ENCODE measurements around the gene C14orf180. TPM values are rescaled to one million over a fixed set of nuclear protein-coding genes. Genes with fewer than 3 reads are reported as not detected.

C14orf180 gene
- total RNA-seq, 2 experiments from 2014 or later: not detected

DNA sequence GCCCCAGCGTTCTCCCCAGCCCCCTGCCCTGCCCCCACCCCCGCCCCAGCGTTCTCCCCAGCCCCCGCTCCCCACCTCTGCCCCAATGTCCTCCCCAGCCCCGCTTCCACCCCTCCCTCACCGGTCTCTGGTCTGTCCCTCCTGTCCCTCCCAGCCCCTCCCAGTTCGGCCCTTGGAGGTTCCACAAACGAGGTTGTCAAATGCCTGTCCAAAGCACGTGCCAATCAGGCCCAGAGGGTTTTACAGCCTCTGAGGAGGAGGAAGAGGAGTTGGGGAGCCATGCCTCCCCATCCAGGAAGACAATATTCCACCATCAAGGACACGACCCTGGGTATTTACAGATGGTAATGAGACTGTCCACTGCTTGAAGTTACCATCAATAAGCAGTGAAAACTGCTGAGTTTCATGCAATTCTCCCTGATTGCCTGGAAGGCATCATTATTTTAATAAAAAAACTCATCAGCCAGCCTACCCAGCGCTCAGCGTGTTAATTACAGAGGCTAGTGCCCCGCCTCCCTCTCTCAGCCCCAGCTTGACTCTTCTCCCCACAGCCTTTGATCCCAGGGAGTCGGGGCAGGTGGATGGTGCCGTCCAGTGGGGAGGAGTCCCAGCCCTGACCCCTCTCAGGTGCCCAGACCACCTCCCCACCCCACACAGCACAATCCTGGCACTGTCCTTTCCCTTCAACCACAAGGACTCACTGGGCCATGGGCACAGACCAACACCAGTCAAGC is 30.6 kb upstream of the C14orf180 start:
- Histone ChIP-seq H4K20me1 (ENCODE audit: insufficient read depth, low read length) (no peaks in the 10 kb centered on the region), H3K27ac (ENCODE audit: low read depth, low read length, poor library complexity, severe bottlenecking) (no peak overlapping the region), H3K4me3 (ENCODE audit: low read depth, low read length, poor library complexity, severe bottlenecking) (no peak overlapping the region), H3K9me3 (ENCODE audit: low read length) (no peaks in the 10 kb centered on the region), H2AFZ (ENCODE audit: low read length) (no peak overlapping the region), H3K4me2 (ENCODE audit: low read length) (no peak overlapping the region), H3K9me2 (ENCODE audit: insufficient read depth, low read length) (no peaks in the 10 kb centered on the region), H3K36me3 (ENCODE audit: insufficient read depth, low read length) (no peaks in the 10 kb centered on the region), H3K4me1 (ENCODE audit: insufficient read depth, low read length, poor library complexity, severe bottlenecking) (no peaks in the 10 kb centered on the region), H3K79me2 (ENCODE audit: insufficient read depth, low read depth, low read length) (no peaks in the 10 kb centered on the region)
- CTCF ChIA-PET (ENCODE audit: unreplicated experiment): no interaction called here
- intact Hi-C loops (cut with micrococcal nuclease; ENCODE audit: unreplicated experiment): no loop called here
- no peak for DNase-seq (ENCODE audit: low spot score)
- TF ChIP-seq EZH2phosphoT487 (IDR thresholded peaks at IDR 0.05; ENCODE audit: borderline replicate concordance, low read depth, low read length): no peak
- TF ChIP-seq, protein P1, sequence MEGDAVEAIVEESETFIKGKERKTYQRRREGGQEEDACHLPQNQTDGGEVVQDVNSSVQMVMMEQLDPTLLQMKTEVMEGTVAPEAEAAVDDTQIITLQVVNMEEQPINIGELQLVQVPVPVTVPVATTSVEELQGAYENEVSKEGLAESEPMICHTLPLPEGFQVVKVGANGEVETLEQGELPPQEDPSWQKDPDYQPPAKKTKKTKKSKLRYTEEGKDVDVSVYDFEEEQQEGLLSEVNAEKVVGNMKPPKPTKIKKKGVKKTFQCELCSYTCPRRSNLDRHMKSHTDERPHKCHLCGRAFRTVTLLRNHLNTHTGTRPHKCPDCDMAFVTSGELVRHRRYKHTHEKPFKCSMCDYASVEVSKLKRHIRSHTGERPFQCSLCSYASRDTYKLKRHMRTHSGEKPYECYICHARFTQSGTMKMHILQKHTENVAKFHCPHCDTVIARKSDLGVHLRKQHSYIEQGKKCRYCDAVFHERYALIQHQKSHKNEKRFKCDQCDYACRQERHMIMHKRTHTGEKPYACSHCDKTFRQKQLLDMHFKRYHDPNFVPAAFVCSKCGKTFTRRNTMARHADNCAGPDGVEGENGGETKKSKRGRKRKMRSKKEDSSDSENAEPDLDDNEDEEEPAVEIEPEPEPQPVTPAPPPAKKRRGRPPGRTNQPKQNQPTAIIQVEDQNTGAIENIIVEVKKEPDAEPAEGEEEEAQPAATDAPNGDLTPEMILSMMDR (conservative IDR thresholded peaks at IDR 0.05; ENCODE audit: low read length): no peak
- POLR2A ChIA-PET: no interaction called here
- no TSS peak for BruUV-seq (replicated peaks)

DNA sequence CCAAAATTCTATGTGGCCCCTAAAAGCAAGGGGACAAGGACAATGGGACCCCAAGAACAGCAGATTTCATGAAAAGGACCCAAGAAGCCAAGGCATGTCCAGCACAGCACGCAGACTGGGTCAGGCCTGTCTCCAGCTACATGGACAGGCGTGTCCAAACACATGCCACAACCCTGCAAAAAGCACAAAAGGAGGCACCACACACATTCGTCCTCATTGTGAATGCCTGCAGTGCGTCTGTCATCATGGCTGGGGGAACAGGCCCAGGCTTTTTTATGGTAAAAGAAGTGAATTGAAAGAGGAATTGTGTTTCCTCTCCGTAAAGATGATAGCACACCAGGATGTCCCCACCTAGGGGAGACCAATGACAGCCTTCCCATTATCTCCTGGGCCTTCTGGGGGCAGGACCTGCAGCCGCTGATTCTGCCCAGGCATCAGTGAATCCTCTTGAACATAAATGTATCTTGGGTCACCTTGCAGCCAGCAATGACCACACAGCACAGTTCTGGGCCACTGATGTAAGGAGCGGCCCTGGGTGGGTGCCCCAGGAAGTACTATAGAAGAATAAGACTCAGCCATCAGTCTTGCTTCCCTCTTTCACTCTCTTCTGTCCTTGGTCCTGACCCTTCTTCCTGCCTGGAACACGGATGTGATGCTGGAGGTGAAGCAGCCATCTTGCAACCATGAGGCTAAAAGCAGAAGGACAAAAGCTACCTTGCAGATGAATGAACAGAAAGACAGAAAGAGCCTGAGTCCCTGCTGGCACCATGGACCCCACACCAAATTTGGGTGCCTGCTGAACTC is 29.8 kb upstream of the C14orf180 start:
- intact Hi-C loops (cut with micrococcal nuclease; ENCODE audit: unreplicated experiment): no loop called here
- POLR2A ChIA-PET: no interaction called here
- Histone ChIP-seq H3K27ac (ENCODE audit: low read depth, low read length, poor library complexity, severe bottlenecking) (no peak overlapping the region), H3K79me2 (ENCODE audit: insufficient read depth, low read depth, low read length) (no peaks in the 10 kb centered on the region), H4K20me1 (ENCODE audit: insufficient read depth, low read length) (no peaks in the 10 kb centered on the region), H3K4me2 (ENCODE audit: low read length) (no peak overlapping the region), H3K4me3 (ENCODE audit: low read depth, low read length, poor library complexity, severe bottlenecking) (no peak overlapping the region), H2AFZ (ENCODE audit: low read length) (no peak overlapping the region), H3K9me3 (ENCODE audit: low read length) (no peaks in the 10 kb centered on the region), H3K36me3 (ENCODE audit: insufficient read depth, low read length) (no peaks in the 10 kb centered on the region), H3K9me2 (ENCODE audit: insufficient read depth, low read length) (no peaks in the 10 kb centered on the region), H3K4me1 (ENCODE audit: insufficient read depth, low read length, poor library complexity, severe bottlenecking) (no peaks in the 10 kb centered on the region)
- no TSS peak for BruUV-seq (replicated peaks)
- CTCF ChIA-PET (ENCODE audit: unreplicated experiment): no interaction called here
- TF ChIP-seq, protein P1 (conservative IDR thresholded peaks at IDR 0.05; ENCODE audit: low read length): no peak
- TF ChIP-seq EZH2phosphoT487 (IDR thresholded peaks at IDR 0.05; ENCODE audit: borderline replicate concordance, low read depth, low read length): no peak
- no peak for DNase-seq (ENCODE audit: low spot score)
